Neural progenitor cell (in vitro differentiated cells): Measurements from ENCODE around the gene EDEM1. TPM values are rescaled to one million over a fixed set of nuclear protein-coding genes. Genes with fewer than 3 reads are reported as not detected.

Experiments used
- DNase-seq: peaks from one replicate; pipeline ENCODE4 v3.0.0-alpha.2; 2016; ENCODE audit warnings: low spot score
- H2AFZ ChIP-seq: fragments of 200-600 bp; sonication (generic); replicated peaks from 2 replicates; pipeline ENCODE4 v1.6.1; 2016; ENCODE audit warnings: antibody characterized with exemption
- H3F3A ChIP-seq: fragments of 200-600 bp; sonication (generic); 2 replicates; pipeline ENCODE4 v1.6.1; 2016; ENCODE audit warnings: antibody characterized with exemption, low read depth
- H3K27ac ChIP-seq: fragments of 200-600 bp; sonication (generic); 2 replicates; pipeline ENCODE4 v1.5.1; 2016; ENCODE audit warnings: mild to moderate bottlenecking
- H3K27me3 ChIP-seq: fragments of 200-600 bp; sonication (generic); 2 replicates; pipeline ENCODE4 v1.6.1; 2016; ENCODE audit warnings: mild to moderate bottlenecking, moderate library complexity
- H3K36me3 ChIP-seq: fragments of 200-600 bp; sonication (generic); 2 replicates; pipeline ENCODE4 v1.5.1; 2016
- H3K4me1 ChIP-seq: fragments of 200-600 bp; sonication (generic); 2 replicates; pipeline ENCODE4 v1.6.1; 2016; ENCODE audit warnings: mixed run types
- H3K4me2 ChIP-seq: fragments of 200-600 bp; sonication (generic); 2 replicates; pipeline ENCODE4 v1.6.1; 2016
- H3K4me3 ChIP-seq: fragments of 200-600 bp; sonication (generic); 2 replicates; pipeline ENCODE4 v1.5.1; 2016
- H3K79me2 ChIP-seq: fragments of 200-600 bp; sonication (generic); 2 replicates; pipeline ENCODE4 v1.6.1; 2016; ENCODE audit warnings: low read depth
- H3K9ac ChIP-seq: fragments of 200-600 bp; sonication (generic); 2 replicates; pipeline ENCODE4 v1.6.1; 2016
- H3K9me3 ChIP-seq: fragments of 200-600 bp; sonication (generic); 2 replicates; pipeline ENCODE4 v1.5.1; 2016; ENCODE audit warnings: low read depth
- H4K20me1 ChIP-seq: fragments of 200-600 bp; sonication (generic); 2 replicates; pipeline ENCODE4 v1.6.1; 2016; ENCODE audit warnings: low read depth
- H3K27ac Mint-ChIP-seq: 3 replicates; pipeline ENCODE4 v1.8.0; 2021; ENCODE audit warnings: mixed read lengths
- H3K27me3 Mint-ChIP-seq: 2 replicates; pipeline ENCODE4 v1.8.0; 2022; ENCODE audit warnings: low read depth, mild to moderate bottlenecking, inconsistent platforms, moderate library complexity, mixed read lengths; ENCODE audit not compliant: insufficient read depth
- H3K36me3 Mint-ChIP-seq: 3 replicates; pipeline ENCODE4 v1.8.0; 2021; ENCODE audit warnings: mixed read lengths
- H3K4me1 Mint-ChIP-seq: 3 replicates; pipeline ENCODE4 v1.8.0; 2021; ENCODE audit warnings: mixed read lengths
- H3K4me3 Mint-ChIP-seq: 3 replicates; pipeline ENCODE4 v1.8.0; 2021; ENCODE audit warnings: mild to moderate bottlenecking, moderate library complexity, mixed read lengths
- H3K9me3 Mint-ChIP-seq: 3 replicates; pipeline ENCODE4 v1.8.0; 2020; ENCODE audit warnings: mixed read lengths
- EZH2 ChIP-seq: fragments of 200-600 bp; sonication (generic); IDR thresholded peaks from 2 replicates; pipeline ENCODE4 v1.6.1; 2017; ENCODE audit warnings: antibody characterized with exemption, mild to moderate bottlenecking, moderate library complexity
- EZH2phosphoT487 ChIP-seq: fragments of 200-600 bp; sonication (generic); IDR thresholded peaks from 2 replicates; pipeline ENCODE4 v1.6.1; 2017; ENCODE audit warnings: antibody characterized with exemption
- microRNA-seq: library from miRNA; unstranded; fragments of <30 nt; microRNA quantifications from one replicate; pipeline ENCODE4, GENCODE V29; 2016
- small RNA-seq: library from RNA; depleted of rRNA; stranded (forward); fragments of <200 nt; gene quantifications from one replicate; pipeline ENCODE3, GENCODE V24; 2015
- total RNA-seq: library from RNA; depleted of rRNA; stranded (reverse); fragments of >200 nt; gene quantifications from 2 replicates; pipeline ENCODE4 v1.2.3, GENCODE V29; 2015; ENCODE audit warnings: low replicate concordance
- TF ChIP-seq, protein P1 (sequence below): fragments of 200-600 bp; sonication (generic); IDR thresholded peaks from 2 replicates; pipeline ENCODE4 v1.5.1; 2017; ENCODE audit warnings: antibody characterized with exemption, mild to moderate bottlenecking

EDEM1 gene
- total RNA-seq, 1 donor from 2014 or later: 11.8 TPM

DNA sequence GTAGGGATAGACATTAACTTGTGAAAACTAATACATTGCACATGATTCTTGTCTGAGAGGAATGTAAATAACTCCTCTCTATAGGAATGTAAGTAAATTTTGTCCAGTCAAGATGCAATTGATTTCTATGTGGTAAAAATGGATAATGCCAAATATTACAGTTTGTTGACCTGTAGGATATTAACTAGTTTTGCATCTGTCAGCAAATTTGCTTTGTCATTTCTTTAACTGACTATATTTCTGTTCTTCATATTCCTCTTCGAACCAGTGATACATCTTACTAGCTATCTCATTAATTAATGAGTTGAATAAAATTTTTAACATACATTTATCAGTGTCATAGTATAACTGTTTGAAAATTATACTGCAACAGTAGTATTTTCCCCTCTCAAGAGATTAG, 80.4 kb downstream of the EDEM1 start:
- Histone ChIP-seq H2AFZ (no peak overlapping the region), H3K4me3 (no peak overlapping the region), H3K27me3 (no peaks in the 10 kb centered on the region), H3K9me3 (no peaks in the 10 kb centered on the region), H4K20me1 (no peaks in the 10 kb centered on the region), H3K27ac (no peak overlapping the region), H3F3A (no peaks in the 10 kb centered on the region), H3K36me3 (no peaks in the 10 kb centered on the region), H3K79me2 (no peaks in the 10 kb centered on the region), H3K4me1 (no peaks in the 10 kb centered on the region), H3K9ac (no peak overlapping the region), H3K4me2 (no peak overlapping the region)
- H3K27ac Mint-ChIP-seq: no peak overlapping the region
- no peaks in the 10 kb centered on the region for H3K9me3 Mint-ChIP-seq
- H3K4me1 Mint-ChIP-seq: peaks cover 3% of the 10 kb centered on the region
- no peak for DNase-seq
- peaks cover 2% of the 10 kb centered on the region for H3K27me3 Mint-ChIP-seq
- H3K4me3 Mint-ChIP-seq: no peak overlapping the region
- no peaks in the 10 kb centered on the region for H3K36me3 Mint-ChIP-seq
- TF ChIP-seq EZH2: no peak
- TF ChIP-seq, protein P1, sequence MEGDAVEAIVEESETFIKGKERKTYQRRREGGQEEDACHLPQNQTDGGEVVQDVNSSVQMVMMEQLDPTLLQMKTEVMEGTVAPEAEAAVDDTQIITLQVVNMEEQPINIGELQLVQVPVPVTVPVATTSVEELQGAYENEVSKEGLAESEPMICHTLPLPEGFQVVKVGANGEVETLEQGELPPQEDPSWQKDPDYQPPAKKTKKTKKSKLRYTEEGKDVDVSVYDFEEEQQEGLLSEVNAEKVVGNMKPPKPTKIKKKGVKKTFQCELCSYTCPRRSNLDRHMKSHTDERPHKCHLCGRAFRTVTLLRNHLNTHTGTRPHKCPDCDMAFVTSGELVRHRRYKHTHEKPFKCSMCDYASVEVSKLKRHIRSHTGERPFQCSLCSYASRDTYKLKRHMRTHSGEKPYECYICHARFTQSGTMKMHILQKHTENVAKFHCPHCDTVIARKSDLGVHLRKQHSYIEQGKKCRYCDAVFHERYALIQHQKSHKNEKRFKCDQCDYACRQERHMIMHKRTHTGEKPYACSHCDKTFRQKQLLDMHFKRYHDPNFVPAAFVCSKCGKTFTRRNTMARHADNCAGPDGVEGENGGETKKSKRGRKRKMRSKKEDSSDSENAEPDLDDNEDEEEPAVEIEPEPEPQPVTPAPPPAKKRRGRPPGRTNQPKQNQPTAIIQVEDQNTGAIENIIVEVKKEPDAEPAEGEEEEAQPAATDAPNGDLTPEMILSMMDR: no peak
- TF ChIP-seq EZH2phosphoT487: no peak

Small RNA genes within 50 kb of the gene (microRNA-seq; reads per million reads assigned to microRNA genes)
- not detected for gene MIR4790

Small RNA genes within 50 kb of the gene (small RNA-seq; reads per million reads assigned to genes)
- not detected for gene MIR4790
- not detected for gene RN7SL553P

Other genes with a start within 250 kb of the EDEM1 start
- 0.34 and 0.50 TPM in 2 replicates for gene BHLHE40, start 208.3 kb upstream of the EDEM1 start, total RNA-seq
- 29.2 and 39.3 TPM in 2 replicates for gene ARL8B, start 65.4 kb upstream of the EDEM1 start, total RNA-seq